NCI-H774 (cell line): ENCODE results near the gene SEPTIN6.
A peak's percentile ranks its signal among the peaks of the same experiment; 100 is the strongest.
"Not testable (repeated sequence)": the region's sequence is repeated elsewhere in the genome, so short reads cannot be mapped to it uniquely, and the experiment has no call there.

Experiments
- DNase-seq: peaks from one replicate; lab custom pipeline; 2025; lab: John Stamatoyannopoulos, UW

SEPTIN6 gene

DNA sequence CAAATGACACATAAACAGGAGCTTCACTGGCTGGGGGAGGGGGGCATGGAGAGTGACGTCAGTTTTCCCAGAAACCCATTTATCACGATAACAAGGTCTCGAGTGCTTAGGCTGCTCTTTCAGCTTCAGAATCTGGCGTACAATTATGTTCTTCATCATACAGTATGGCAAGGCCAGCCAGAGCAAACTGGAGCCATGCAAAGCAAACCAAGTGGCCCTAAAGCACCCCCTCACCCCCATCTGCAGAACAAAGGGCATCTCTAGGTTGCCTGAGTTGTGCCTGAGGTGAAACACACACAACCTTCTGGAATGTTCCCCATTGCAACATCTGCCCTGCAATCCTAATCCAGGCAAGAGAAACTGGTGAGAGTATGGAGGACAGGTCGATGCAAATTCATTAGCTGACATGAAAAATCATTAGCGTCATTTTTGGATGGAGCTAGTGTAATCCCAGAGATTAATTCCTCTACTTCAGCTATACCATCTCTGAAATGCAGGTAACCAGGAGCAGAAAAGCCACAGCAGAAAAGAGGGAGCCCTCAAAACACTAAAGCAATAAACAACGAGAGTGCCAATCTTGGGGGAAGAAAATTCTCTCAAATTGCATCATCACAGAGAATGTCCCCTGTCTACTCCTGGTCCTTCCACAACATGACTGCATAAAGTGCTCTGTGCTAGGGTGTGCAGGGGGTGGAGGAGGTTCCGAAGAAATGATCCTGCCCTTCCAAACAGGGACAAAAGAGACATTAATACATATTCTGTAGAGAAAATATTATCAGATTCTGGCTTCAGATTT is 1.8 kb downstream of the SEPTIN6 start:
- DNase-seq = no peak

DNA sequence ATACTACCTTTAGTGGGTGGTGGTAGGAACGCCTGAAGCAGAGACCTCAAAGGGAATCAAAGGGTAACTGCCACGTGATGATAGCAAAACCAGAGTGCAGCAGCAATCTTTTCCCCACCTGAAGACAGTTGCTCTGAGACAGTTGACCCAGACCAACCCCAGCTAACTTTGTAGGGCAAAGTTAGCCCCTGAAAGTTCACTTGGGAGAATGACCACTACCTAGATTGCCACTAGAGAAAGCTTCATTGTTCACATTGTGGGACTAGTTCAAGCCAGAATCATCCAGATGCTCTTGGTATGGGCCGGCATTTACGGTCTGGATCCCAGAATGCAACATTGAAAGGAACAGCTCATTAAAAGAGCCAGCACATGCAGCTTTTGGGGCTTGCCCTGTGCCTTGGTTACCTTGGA is 4.1 kb downstream of the SEPTIN6 start:
- no peak for DNase-seq

DNA sequence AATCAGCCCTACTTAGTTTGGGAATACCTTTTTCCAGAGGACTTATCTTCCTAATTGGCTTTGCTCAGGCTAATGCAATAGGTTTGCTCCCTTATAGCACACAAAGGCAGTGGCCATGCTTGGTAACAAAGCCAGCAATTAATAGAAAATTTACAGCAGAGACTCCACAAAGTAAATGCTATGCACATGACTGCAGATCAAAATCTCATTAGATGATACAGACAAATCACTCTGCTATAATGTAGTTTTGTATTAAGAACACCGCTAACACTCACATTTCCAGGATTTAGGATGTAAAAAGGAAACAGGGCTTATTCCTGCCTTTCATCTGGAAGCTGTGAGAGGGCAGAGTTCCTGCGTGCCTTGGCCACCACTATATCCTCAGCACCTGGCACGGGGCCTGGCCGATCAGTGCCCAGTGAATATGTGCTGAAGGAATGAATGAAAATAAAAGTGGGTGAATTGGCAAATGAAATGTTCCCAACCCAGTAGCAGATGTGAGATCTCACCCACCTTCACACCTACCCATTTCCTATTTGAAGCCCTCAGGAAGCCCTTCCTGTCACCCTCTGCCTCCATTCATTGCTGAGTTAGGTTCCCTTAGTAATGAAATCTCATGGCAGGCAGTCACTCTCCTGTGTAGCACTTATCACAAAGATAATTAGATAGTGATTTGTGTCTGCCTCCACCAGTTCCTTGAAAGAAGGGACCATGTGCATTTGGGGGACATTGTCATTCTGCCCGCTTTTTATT is 5.1 kb downstream of the SEPTIN6 start:
- DNase-seq = no peak

DNA sequence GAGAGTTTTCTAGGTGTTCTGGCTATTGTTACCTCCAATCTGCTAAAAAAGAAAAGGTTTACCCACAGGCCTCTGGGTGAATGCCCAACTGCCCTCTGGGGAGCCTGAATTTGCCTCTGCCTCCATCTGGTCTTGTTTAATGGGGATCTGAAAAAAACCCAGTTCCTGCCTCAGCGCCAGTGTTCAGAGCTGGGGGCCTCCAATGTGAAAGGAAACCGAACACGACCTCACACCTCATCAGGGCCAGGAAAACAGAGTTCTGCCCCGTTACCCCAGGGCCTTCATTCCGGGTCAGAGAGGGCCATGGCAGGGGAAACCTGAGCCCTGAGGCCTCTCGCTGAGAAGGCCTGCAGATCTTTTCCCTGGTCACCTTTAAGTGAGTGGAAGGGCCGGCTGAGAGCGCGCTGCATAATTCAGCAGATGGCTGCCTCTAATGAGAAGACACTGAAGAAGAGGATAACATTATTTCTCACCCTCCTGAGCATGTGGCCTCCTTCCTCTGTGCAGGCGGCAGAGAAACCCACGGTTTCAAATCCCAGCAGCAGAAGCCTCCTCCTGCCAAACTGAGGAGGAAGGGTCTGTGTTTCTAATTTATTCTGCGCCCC is 6.8 kb downstream of the SEPTIN6 start:
- DNase-seq = no peak

DNA sequence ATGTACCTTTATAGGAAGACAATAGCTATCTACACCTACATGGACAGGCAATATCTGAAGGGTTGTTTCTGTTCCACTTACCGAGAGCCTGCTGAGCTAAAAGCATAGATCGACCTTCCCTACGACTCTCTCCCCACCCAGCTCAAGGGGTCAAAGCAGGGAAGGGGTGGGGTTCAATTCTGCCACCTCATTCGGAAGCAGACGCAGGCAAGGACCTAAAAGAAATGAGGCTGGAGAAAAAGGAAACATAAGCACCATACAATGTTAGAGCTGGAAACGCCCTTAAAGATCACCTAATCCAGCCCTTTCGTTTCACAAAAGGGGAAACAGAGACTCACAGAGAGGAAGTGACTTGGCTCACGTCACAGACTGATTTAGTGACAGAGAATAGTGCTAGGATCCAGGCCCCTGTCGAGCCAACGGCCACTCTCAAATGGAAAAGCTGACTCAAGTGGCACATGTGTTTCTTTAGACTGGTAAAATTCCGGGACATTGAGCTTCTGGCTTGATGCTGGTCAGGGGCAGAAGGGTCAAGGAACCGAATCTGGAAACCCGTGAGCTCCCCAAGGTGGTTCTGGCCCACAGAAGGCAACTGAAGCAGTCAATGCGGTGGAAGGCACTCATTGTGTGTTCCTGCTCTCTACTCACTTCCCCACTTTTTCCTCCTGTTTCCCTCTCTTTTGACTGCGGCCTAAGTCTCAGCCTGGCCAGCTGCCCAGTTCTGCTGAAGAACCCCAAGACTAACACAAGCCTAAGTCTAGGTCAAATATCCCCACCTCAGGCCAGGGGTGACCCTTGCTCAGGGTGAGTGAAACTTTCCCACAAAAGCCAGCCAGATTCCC is 7.5 kb downstream of the SEPTIN6 start:
- no peak for DNase-seq

DNA sequence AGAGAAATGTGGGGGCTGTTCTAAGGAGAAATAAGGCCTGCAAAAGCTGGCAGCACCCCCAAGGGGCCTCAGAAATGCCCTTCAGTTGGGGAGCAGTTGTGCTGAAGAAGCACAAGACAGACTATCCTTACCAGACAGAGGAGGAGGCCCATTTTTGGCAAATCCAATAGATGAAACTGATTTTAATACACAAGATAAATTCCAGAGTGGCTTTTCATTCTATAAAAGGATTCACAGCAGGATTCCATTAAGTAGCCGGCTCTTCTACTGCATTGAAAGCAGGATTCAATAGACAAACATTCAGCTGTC is 8.1 kb downstream of the SEPTIN6 start:
- DNase-seq = no peak

DNA sequence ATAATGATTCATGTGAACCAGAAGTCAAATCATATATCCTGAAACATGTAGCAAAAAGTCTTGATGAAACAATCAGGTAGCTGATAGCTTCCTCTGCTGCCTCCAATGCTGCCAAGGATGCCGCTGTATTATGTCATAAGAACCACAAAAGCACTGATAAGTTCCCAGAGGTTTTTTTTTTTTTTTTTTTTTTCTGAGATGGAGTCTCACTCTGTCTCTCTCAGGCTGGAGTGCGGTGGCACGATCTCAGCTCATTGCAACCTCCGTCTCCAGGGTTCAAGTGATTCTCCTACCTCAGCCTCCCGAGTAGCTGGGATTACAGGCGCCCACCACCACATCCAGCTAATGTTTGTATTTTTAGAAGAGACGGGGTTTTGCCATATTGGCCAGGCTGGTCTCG is 8.7 kb downstream of the SEPTIN6 start:
- DNase-seq = not testable (repeated sequence)

DNA sequence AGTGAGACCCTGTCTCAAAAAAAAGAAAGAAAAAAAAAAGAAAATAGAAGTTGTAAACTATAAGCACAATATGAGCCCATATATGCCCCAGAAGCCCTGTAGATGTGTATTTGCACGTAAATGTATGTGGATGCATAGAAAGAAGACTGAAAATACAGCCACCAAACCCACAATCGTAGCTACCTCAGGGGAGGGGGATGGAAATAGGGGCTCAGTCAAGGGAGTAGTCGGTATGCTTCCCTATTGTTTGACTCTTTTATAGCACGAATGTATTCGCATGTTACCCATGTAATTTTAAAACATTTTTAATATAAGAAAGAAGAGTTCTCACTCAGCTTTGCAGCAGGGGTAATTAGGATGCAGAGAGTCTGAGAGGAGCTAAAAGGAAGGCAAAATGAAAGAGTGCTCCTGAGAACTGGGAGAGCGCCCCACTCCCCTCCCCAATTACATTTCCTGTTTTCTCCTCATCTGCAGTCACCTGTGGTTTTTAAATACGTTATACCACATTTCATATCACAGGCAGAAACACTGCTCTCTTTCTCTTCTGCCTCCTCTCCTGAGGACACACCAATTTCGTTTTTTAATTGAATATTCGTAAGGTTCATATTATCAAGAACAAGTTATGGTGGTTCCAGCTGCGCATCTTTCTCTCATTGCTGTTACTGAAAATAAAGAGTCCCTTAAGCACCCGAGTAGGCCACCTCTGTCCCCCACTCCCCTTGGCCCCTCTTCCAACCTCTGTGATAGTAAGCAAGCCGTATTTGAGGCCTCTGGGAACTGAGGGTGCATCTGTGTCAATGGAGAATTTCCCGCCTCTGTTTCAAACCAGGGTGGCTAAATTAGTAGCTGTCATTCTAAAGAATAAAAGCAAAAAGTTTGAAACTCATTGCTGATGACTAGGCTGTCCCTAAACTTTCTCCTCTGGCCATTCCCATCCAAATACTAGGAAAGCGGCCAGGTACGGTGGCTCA is 10.7 kb downstream of the SEPTIN6 start:
- DNase-seq = no peak

DNA sequence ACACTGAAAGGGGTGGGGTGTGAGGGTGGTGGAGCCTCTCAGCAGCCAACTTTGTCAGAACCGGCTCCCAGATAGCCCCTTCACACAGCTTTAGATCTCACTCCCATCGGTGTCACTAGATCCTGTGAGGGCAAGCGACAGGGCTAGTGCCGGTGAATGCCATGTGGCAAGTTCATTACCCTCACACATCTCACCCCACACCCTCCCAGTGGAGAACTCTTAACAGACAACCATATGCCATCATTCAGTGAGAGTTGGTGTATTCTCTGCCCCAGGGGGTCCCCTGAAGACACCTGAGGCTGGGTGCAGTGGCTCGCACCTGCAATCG is 15.3 kb downstream of the SEPTIN6 start:
- no peak for DNase-seq

DNA sequence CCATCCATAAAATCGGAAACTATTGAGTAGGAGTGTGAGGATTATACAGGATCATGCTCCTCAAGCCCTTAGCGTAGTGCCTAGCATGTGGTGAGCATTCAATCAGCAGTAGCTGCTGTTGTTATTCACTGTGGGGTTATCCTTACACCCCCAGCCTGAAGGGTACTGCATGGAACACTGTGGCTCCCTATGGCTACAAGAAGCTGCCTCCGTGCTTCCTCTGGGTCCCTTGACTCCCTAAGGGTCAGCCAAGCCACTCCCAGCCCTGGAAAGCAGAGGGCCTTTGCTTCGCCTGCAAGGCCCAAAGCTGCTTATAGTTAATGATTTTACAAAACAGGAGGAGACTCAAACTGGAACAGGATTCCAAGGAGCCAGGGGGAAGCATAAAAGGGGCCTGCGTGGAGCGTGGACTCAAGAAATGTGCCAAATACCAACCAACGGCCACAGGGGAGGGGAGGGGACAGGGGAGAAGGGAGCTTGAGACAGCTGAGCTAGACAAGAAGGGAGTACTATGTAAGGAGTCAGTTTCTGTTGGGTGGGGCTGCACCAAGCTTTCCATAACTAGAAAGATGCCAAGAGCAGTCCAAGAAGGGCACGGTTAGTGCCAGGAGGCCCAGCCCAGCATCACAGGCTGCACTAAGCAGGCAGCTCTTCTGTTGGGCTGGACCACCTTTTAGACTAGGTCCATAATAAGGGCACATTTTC is 15.9 kb downstream of the SEPTIN6 start:
- DNase-seq = no peak

DNA sequence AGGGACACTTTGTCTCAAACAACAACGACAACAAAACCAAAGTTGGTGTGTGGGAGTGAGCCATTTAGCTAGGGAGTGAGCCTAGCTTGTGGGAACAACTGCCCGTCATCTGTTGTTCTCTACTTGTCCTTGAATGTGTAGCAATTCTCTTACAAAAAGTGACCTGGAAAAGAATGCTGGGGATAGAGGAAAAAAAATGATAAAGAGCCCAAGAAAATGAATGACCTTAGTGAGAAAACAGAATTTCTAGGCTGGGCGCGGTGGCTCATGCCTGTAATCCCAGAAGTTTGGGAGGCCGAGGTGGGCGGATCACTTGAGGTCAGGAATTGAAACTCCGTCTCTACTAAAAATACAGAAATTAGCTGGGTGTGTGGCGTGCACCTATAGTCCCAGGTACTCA is 19.6 kb downstream of the SEPTIN6 start:
- DNase-seq = no peak

DNA sequence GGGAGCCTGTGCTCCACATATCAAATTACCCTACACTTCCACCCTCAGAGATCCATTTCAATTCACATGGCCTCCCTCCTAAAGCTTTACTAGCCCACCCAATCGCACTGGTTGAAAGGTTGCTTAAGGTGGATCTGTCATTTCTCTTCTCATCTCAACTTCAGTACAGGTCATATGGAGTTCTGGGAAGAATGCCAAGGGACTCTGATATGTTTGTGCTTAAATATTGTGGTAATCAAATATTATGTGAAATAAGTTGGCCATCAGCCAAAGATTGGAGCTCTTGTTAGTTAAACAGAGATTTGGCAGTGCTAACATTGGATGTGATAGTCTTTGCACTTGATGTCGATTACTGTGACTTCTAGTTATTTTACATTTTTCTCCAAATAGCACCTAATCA is 20.5 kb downstream of the SEPTIN6 start:
- DNase-seq = peak; percentile 32

DNA sequence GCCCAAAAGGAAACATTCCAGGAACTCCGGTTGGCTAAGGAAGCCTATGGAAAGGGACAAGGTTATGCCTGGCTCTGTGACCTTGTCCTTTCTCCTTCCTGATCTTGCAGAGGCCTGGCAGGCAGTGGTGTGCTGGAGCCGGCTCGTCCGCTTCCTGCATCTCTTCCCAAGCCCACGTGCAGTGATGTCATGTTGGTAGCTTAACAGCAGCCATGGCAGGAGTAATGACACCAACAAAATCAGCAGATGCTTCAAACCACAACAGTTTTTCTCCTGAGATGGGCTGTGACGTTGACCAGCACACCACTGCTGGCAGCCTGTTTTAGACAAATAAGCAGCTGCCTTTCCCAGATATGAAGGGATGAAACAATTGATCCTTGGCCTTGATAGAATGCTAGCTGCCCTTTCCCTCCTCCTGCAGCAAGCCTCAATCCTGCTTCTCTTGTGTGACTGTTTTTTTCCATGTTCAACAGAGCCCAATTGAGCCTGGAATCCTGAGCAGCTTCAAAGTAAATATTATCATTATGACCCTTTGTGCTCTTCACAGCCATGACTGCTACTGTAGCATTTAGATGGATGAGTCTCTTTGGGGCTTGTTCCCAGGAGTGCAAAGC is 23.4 kb downstream of the SEPTIN6 start:
- DNase-seq = no peak

DNA sequence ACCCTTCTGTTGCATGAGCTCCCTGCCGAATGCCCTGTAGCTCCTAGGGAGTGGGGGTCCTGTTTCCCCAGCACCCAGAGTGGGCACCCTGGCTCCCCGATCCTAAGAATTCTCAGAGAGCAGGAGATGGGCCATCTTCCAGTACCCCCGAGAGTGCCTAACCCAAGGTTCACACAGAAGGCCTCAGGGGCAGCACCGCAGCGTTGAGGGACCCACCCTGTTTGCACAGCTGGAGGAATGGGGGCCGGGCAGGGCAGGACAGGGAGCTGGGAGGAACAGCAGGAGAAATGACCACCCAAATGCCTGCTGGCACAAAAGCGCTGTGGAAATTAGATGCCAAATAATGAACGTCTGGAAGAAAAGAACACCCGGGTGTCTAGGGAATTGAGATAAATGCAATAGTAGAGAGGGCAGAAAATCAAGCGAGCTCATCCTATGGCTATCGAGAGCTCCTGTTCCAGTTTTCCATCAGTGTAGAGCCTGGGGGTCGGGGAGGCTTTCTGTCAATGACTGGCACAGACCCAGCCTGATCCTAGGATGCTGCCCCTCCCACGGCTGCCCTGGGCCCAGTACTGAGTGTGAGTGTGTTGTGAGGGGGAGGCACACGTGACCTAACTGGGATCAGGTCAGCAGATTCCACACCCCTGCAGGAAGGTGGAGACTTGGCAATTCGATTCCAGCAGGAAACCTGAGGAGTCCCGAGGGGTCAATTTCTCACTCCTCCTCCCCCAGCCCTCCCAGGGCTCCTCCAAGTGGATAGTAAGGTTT is 25.7 kb downstream of the SEPTIN6 start:
- DNase-seq = no peak

DNA sequence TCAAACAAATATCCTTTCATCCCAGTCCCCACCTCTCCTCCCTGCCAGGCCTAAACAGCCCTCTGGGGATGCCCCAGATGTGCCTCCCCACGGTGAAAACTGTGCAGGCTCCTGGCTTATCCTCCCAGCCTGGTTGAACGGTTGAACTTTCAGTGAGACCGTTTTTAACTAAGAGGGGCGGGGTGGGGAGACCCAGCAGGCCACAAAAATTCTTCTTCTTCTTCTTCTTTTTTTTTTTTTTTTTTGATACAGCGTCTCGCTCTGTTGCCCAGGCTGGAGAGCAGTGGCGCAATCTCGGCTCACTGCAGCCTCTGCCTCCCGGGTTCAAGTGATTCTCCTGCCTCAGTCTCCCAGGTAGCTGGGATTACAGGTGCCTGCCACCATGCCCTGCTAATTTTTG is 28.1 kb downstream of the SEPTIN6 start:
- not testable (repeated sequence) for DNase-seq

DNA sequence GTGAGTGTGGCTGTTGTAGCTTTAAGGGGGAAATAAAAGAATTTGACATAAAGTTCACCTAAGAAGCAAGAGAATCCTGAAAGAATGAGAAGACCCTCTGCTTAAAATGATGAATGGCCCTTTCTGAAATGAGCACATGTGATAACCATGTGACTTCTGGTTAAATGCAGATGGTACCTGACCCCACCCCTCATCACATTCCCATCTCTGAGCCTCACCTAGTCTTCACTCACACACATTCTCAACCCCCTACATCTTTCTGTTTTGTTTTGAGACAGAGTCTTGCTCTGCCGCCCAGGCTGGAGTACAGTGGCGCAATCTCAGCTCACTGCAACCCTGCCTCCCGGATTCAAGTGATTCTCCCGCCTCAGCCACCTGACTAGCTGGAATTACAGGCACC is 31.5 kb downstream of the SEPTIN6 start:
- no peak for DNase-seq

DNA sequence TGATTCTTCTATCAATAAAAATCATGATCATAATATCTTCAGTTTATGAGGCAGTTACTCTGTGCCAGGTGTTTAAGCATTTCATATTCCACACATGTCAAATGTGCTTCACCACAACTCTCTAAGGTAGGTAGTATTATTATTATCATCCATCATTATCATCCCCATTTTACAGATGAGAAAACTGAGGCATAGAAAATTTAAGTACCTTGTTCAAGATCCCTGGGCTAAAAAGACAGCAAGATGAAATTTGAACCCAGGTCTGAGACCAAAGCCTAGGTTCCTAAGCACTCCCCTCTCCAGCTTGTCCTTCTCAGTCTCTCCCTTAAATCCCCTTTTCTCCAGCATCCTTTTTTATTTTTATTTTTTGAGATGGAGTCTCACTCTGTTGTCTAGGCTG is 33.4 kb downstream of the SEPTIN6 start:
- DNase-seq = no peak

DNA sequence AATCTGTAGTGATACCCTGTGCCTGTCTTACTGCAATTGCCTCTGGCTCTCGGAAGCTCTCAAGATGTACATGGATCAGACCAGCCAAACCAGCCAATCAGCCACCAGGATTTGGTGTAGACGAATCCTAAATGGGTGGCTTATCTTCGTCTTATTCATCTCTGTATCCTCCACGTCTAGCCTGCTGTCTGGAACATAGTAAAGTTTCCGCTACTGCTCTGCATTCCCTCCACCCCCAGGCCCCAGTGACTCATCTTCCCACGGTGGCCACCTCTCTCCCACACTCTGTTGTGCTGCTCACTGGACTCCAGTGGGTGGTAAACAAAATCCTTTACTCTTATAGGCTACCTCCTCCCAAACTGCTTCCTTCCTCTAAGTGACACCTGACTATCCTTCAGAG is 37.8 kb downstream of the SEPTIN6 start:
- DNase-seq = no peak

DNA sequence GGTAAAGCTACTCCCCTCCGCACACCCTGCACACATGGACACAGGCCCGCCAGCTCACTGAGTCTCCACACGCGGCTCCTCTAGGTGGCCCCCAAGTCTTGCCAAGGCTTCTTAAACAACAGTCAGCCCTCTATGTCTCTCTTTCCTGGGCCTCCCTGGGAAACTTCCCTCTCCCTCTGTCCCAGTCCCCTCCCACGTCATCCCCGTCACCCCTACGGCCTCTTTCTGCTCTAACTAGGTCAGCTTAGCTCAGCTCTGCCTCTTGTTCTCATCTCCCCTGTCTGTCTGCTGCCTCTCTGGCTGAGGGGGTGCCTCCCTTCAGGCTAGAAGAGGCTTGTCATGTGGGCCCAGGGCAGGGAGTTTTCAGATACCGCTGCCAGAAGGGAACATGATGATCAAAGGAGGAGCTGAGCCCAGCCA is 38.8 kb downstream of the SEPTIN6 start:
- DNase-seq = no peak

DNA sequence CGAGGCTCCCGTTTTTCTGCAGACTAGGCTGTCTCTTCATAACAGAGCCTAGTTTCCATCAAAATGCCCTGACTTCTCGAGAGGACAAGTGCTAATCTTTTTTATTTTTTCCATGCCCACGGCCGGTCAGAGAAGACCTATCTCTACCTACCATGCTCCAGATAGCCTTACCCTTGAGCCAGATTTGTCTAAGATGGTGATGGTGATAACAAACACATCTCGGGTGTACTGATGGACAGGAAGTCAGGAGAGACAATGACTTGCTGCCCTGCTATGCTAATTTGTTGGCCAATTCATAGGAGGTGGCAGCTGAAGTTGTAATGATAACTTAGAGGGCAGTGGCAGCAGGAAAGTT is 44.6 kb downstream of the SEPTIN6 start:
- DNase-seq = no peak
